ENCODE data around the gene ENOX2.

Gene ENOX2

GRCh38 chrX:130623518-130623917 lies 279.5 kb downstream of the ENOX2 start:
- no peak overlapping the region for H3K4me3 ChIP-seq (ENCODE audit: low read depth, low read length)
- no peak for TF ChIP-seq CTCF (IDR thresholded peaks at IDR 0.05; ENCODE audit: borderline replicate concordance, insufficient read depth, low read depth, low read length)

- no peak for TF ChIP-seq CTCF (IDR thresholded peaks at IDR 0.05; ENCODE audit: borderline replicate concordance, insufficient read depth, low read depth, low read length)
- H3K4me3 ChIP-seq (ENCODE audit: low read depth, low read length), result no peak overlapping the region
Measured at GRCh38 chrX:130615941-130616340, 287.1 kb downstream of the ENOX2 start.

GRCh38 chrX:130607431-130607830 lies 295.6 kb downstream of the ENOX2 start:
- no peak overlapping the region for H3K4me3 ChIP-seq (ENCODE audit: low read depth, low read length)
- TF ChIP-seq CTCF (IDR thresholded peaks at IDR 0.05; ENCODE audit: borderline replicate concordance, insufficient read depth, low read depth, low read length), result no peak

GRCh38 chrX:130606425-130606824 lies 296.6 kb downstream of the ENOX2 start:
- no peak overlapping the region for H3K4me3 ChIP-seq (ENCODE audit: low read depth, low read length)
- TF ChIP-seq CTCF (IDR thresholded peaks at IDR 0.05; ENCODE audit: borderline replicate concordance, insufficient read depth, low read depth, low read length), result no peak

GRCh38 chrX:130604882-130605281 lies 298.1 kb downstream of the ENOX2 start:
- TF ChIP-seq CTCF (IDR thresholded peaks at IDR 0.05; ENCODE audit: borderline replicate concordance, insufficient read depth, low read depth, low read length), result no peak
- no peak overlapping the region for H3K4me3 ChIP-seq (ENCODE audit: low read depth, low read length)

GRCh38 chrX:130594453-130594916 lies 308.5 kb downstream of the ENOX2 start:
- H3K4me3 ChIP-seq (ENCODE audit: low read depth, low read length), result no peak overlapping the region
- no peak for TF ChIP-seq CTCF (IDR thresholded peaks at IDR 0.05; ENCODE audit: borderline replicate concordance, insufficient read depth, low read depth, low read length)

GRCh38 chrX:130593911-130594310 lies 309.1 kb downstream of the ENOX2 start:
- no peak for TF ChIP-seq CTCF (IDR thresholded peaks at IDR 0.05; ENCODE audit: borderline replicate concordance, insufficient read depth, low read depth, low read length)
- no peak overlapping the region for H3K4me3 ChIP-seq (ENCODE audit: low read depth, low read length)

All from GM12875 (cell line).